GM21526 (cell line): ENCODE results near the gene ABCG2.
A peak's percentile ranks its signal among the peaks of the same experiment; 100 is the strongest.
"Not testable (repeated sequence)": the region's sequence is repeated elsewhere in the genome, so short reads cannot be mapped to it uniquely, and the experiment has no call there.

Experiments used
- ATAC-seq: cut with Tn5 transposase; IDR thresholded peaks from one replicate; pipeline ENCODE4 v1.9.1; 2021; ENCODE audit warnings: moderate library complexity; ENCODE audit not compliant: unreplicated experiment, low FRiP score

ABCG2 gene

DNA sequence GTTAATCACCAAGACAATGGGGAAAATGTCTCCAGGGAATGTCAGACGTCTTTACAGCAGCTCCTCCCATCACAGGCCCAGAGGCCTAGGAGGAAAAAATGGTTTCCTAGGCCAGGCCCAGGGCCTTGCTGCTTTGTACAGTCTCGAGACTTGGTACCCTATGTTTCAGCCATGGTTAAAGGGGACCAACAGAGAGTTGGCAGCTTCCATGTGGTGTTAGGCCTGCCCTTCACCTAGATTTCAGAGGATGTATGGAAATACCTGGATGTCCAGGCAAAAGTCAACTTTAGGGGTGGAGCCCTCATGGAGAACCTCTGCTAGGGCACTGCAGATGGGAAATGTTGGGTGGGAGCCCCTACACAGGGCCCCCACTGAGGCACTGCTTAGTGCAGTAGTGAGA, 38.5 kb downstream of the ABCG2 start:
- ATAC-seq = no peak

GRCh38 chr4:88115587-88115986, 42.9 kb downstream of the ABCG2 start:
- no peak for ATAC-seq

- ATAC-seq = no peak
Measured at GRCh38 chr4:88112856-88113255, 45.6 kb downstream of the ABCG2 start.

- ATAC-seq = no peak
Measured at GRCh38 chr4:88110826-88111225, 47.6 kb downstream of the ABCG2 start.

GRCh38 chr4:88109123-88109881, 49.1 kb downstream of the ABCG2 start:
- ATAC-seq = no peak

DNA sequence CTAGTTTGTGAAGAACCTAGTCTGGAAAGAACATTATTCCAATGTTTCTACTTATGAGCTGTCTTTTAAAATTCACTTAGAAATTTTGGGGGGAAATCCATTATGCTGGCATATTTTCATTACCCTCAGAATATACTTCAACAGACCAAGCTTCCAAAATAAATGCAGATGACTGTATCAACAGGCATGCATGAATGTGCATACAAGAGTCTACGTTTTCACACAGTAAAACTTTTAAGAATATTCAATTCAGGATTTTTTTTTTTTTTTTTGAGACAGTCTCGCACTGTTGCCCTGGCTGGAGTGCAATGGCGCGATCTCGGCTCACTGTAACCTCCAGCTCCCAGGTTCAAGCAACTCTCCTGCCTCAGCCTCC, 49.7 kb downstream of the ABCG2 start:
- no peak for ATAC-seq

- not testable (repeated sequence) for ATAC-seq
Measured at GRCh38 chr4:88108108-88108465, 50.4 kb downstream of the ABCG2 start.

DNA sequence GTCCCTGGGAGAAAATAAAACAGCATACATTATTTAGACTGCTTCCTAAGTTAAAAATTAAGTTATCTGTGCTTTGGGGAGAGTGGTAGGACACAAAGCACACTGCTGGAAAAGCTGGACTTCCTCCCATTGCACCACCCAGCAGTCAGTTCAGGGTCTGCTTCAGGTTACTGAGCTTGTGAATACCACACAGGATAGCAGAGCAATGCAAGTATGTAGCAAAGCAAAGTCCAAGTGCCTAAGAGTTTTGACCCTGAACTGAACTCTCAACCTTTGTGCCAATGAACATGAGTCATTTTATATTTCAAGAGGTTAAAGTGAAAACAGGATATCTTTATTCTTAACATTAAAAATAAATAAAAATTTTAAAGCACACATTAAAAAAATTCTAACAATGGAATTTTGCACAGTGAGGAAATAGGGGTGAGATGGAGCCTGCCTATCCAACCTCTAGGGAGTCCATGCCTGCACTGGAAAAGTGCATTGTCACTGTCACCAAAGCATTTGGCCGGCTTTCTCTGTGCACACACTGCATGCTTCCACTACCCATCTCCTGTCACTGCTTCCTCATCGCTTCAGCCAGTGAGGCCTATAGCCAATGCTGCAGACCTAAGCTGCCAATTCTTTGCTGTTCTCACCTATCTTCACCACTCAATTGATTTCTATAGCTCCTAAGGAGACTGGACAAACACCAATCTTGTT, 50.9 kb downstream of the ABCG2 start:
- no peak for ATAC-seq

- ATAC-seq = no peak
Measured at GRCh38 chr4:88106205-88106604, 52.2 kb downstream of the ABCG2 start.

GRCh38 chr4:88104902-88105610, 53.4 kb downstream of the ABCG2 start:
- no peak for ATAC-seq

DNA sequence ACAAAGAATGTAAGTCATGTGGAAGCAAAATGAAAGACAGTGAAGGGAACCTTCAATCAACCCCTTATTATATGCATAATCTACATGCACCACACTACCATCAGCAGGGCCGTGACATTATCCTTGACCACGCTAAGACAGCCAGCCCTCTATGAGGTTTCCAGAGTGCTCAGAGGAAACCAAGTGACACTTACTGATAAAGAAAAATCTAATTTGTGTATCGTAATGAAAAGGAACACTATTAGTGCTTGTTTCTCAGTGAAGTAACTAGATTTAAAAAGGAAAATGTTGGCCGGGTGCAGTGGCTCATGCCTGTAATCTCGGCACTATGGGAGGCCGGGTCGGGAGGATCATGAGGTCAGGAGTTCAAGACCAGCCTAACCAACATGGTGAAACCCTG, 56.4 kb downstream of the ABCG2 start:
- ATAC-seq = no peak

DNA sequence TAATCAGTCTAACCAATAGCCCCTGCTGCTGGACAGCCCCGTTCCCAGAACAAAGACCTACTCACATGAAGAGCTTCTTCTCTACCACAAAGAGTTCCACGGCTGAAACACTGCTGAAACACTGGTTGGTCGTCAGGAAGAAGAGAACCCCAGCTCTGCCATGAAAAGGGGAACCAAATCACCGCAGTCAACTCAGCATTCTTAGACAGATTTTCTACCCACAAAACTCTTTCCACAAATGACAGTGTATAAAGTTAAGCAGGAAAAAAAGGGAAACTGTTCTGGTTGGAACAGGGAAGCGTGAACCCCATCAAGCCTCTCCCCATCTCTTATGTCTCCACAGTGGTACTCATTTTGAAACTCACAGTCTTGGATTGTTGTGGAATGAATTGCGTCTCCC, 57.3 kb downstream of the ABCG2 start:
- no peak for ATAC-seq

GRCh38 chr4:88098993-88099752, 59.3 kb downstream of the ABCG2 start:
- ATAC-seq = peak; percentile 41

DNA sequence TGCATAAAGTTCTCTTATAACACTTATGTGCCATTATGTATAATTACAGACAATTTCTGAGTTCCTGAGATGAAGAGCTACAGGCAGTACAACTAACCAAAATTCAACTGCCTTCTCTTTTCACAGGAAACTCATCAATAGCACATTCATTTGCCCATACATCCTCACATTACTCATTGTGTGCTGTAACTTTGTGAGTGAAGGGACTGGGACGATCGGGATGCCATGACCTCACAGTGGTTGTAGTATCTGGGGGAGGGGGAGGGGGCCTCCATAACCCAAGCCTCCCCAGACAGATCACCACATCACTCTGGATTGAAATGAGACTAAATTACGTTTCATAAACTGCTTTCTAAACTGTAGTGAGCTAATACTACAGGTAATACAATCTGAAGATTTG, 60.7 kb downstream of the ABCG2 start:
- ATAC-seq = no peak

DNA sequence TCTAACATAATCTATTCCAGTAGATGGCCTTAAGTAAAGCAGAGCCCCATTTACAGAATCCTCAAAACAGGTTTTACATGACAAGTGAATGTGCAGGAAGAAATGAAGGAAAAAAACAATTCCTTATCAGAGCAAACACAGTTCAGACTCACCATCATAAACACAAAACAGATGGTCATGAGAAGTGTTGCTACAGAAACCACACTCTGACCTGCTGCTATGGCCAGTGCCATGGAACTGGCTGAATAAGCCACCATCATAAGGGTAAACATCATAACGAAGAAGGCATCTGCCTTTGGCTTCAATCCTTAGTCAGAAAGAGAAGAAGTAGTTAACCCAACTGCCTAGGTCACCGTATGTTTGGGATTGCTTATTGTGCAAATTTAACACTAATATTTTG, 61.1 kb downstream of the ABCG2 start:
- no peak for ATAC-seq

GRCh38 chr4:88093874-88094273, 64.6 kb downstream of the ABCG2 start:
- ATAC-seq = no peak

- no peak for ATAC-seq
Measured at GRCh38 chr4:88091378-88091777, 67.1 kb downstream of the ABCG2 start.

DNA sequence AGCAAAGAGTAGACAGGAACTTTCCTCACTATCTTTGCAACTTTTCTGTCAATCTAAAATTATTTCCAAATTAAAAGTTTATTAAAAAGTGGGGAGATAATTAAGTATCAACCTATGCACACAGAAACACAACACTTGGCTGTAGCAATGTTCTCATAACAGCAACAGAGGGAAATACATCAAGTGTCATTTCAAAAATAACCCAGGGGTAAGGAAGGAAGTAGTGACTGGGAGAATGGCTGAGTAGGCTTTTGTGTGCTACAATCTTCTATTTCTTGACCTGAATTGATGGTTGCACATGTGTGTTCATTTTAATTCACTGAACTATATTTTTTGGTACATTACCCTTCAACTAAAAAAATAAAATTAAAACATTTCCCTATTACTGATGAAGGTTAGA, 67.5 kb downstream of the ABCG2 start:
- ATAC-seq = no peak

- ATAC-seq = no peak
Measured at GRCh38 chr4:88087004-88087403, 71.4 kb downstream of the ABCG2 start.

- no peak for ATAC-seq
Measured at GRCh38 chr4:88080626-88081025, 77.8 kb downstream of the ABCG2 start.

GRCh38 chr4:88078579-88078978, 79.9 kb downstream of the ABCG2 start:
- no peak for ATAC-seq
